Retinal pigment epithelial cell (primary cell): ENCODE measurements around the gene B3GNT4.

Source experiments
- DNase-seq: peaks from one replicate; pipeline ENCODE4 v3.0.0-alpha.2; 2010; ENCODE audit warnings: low read depth
- H3K4me3 ChIP-seq: 2 replicates; pipeline ENCODE4 v1.5.1; 2011; ENCODE audit warnings: mild to moderate bottlenecking, low read length, control low read depth, moderate library complexity
- CTCF ChIP-seq: conservative IDR thresholded peaks from 2 replicates; pipeline ENCODE4 v1.5.1; 2011; ENCODE audit warnings: low read depth, low read length, control low read depth, inconsistent platforms

The B3GNT4 gene

GRCh38 chr12:122189626-122190475 is 13.7 kb upstream of the B3GNT4 start:
- H3K4me3 ChIP-seq: no peak overlapping the region
- no peak for TF ChIP-seq CTCF

GRCh38 chr12:122190842-122191668 is 12.5 kb upstream of the B3GNT4 start:
- DNase-seq: no peak
- H3K4me3 ChIP-seq: no peak overlapping the region
- peak; percentile 93 for TF ChIP-seq CTCF

More at GRCh38 chr12:122189626-122190475, 13.7 kb upstream of the B3GNT4 start:
- no peak for DNase-seq

GRCh38 chr12:122192441-122192840 is 11.1 kb upstream of the B3GNT4 start:
- H3K4me3 ChIP-seq: no peak overlapping the region
- TF ChIP-seq CTCF: no peak
- no peak for DNase-seq

- no peak for DNase-seq
- no peak overlapping the region for H3K4me3 ChIP-seq
- TF ChIP-seq CTCF: no peak
Observed at GRCh38 chr12:122194804-122195203, 8.7 kb upstream of the B3GNT4 start.

GRCh38 chr12:122195405-122195804 is 8.1 kb upstream of the B3GNT4 start:
- DNase-seq: no peak
- no peak for TF ChIP-seq CTCF

GRCh38 chr12:122197612-122197966 is 5.9 kb upstream of the B3GNT4 start:
- DNase-seq: no peak
- no peak overlapping the region for H3K4me3 ChIP-seq
- no peak for TF ChIP-seq CTCF

More at GRCh38 chr12:122195405-122195804, 8.1 kb upstream of the B3GNT4 start:
- H3K4me3 ChIP-seq: no peak overlapping the region
